GM20431 (cell line): ENCODE measurements around the gene OR9Q1.

ENCODE experiments used
- in situ Hi-C: fragments of 300-500 bp; cut with MseI, MboI; formaldehyde crosslinking; loops from one replicate; pipeline ENCODE4 v1.15.0; 2020; ENCODE audit warnings: low sequenced_read_pairs; ENCODE audit not compliant: unreplicated experiment

Gene OR9Q1

DNA sequence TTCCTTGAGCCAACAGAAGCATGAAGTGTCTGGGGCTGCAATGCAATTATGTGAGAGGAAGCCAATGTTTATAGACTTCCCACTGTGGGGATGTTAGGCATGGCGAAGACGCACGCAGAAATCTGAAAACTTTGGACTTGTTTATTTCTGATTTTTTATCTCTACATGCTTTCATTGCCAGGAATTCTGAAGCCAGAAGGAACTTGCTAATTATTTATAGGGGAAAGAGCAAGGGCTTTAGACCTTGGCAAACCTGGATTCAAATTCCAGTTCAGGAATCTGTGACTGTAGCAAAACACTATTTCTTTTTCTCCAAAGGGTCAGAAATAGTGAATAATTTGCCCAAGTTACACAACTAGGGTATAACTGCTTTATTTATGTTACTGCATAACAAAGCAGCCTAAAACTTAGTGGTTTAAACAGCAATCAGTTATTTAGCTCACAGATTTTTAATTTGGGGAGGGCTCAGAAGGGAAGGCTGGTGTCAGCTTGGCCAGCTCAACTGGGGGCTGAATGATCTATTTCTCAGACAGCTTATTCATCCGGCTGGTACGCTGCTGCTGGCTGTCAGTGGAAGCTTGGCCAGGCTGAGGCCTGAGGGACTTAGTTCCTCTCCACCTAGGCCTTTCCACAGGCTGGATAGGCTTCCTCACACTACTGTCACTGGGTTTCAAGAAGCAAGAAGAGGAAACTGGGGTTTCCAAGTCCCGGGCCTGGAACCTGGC, 5.2 kb downstream of the OR9Q1 start:
- in situ Hi-C loops: no loop called here

DNA sequence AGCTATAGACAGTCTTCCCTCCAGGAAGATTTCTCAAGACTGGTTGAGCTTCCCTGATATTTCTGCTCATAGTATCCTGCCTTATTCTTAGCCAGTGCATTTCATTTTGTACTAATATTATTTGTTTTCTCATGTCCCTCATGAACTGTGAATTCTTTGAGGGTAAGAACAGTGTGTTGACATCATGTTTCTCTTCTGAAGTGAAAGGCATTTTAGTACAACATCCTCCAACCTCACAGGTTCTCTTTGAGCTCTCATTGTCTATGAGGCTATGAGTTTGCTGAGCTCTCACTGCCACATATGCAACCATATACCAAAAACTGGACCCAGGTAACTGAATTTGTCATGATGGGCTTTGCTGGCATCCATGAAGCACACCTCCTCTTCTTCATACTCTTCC, 7.0 kb downstream of the OR9Q1 start, which contains the start of gene OR6Q1:
OR6Q1 (plus strand) TSS at position 301 of the 400 bp plus-strand sequence; CDS start at position 301, 0 bp downstream.
- in situ Hi-C loops: no loop called here

GRCh38 chr11:58034471-58034870, 10.8 kb downstream of the OR9Q1 start:
- in situ Hi-C loops: no loop called here

- in situ Hi-C loops: no loop called here
Measured at GRCh38 chr11:58039589-58039988, 15.9 kb downstream of the OR9Q1 start.

DNA sequence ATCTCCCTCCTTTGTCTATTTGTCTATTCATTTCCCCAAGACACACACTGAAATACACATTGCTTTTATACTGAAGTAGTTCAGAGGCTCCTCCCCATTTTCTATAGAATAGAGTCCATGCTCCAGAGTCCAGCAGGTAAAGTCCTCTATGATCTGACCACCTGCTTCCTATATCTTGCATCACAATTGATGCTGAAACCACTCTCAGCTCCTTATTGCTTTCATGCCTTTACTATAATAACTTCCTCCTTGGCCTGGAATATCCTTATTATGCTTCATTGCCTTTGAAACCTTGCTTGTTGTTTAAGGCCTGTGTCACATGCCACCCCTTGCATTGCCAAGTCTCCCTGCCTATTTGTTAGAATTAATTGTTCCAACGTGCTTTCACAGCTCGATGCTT, 19.7 kb downstream of the OR9Q1 start:
- in situ Hi-C loops: no loop called here

DNA sequence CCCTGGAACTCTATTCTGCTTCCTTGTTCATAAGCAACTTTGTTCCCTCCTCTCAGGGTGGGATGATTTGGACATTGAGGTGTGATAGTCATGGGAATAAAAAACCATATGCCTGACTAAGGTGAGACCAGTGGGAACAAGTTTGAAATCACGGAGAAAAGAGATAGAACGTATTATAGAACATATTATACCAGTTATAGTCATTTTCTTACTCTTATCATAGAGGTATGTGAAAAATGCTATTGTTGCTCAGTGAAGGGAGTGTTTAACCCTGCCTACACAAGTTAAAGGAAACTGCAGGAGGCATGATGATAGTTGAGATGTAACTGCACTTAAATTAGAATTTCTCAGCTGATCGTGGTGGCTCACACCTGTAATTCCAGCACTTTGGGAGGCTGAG, 22.6 kb downstream of the OR9Q1 start:
- in situ Hi-C loops: no loop called here

- in situ Hi-C loops: no loop called here
Measured at GRCh38 chr11:58047818-58048217, 24.1 kb downstream of the OR9Q1 start.

- in situ Hi-C loops: no loop called here
Measured at GRCh38 chr11:58055806-58056401, 32.2 kb downstream of the OR9Q1 start.

- in situ Hi-C loops: no loop called here
Measured at GRCh38 chr11:58057481-58057880, 33.8 kb downstream of the OR9Q1 start.

GRCh38 chr11:58058276-58059006, 34.8 kb downstream of the OR9Q1 start:
- in situ Hi-C loops: no loop called here

DNA sequence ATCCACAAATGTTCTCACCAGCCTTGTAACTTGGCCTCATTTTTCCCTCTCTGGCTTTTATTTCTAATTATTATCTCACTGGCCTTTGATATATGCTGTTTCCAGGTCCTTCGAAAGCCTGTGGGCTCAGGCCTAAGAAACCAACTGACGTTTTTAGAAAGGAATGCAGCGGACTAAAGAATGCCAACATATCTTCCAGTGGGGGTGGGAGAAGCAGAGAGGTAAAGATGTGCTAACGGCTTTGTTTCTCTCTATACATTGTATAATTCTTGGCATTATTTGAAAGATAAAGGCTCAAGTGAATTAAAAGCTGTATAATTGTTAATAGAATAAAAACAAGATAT, 35.3 kb downstream of the OR9Q1 start:
- in situ Hi-C loops: no loop called here

- in situ Hi-C loops: no loop called here
Measured at GRCh38 chr11:58060535-58060934, 36.9 kb downstream of the OR9Q1 start.

DNA sequence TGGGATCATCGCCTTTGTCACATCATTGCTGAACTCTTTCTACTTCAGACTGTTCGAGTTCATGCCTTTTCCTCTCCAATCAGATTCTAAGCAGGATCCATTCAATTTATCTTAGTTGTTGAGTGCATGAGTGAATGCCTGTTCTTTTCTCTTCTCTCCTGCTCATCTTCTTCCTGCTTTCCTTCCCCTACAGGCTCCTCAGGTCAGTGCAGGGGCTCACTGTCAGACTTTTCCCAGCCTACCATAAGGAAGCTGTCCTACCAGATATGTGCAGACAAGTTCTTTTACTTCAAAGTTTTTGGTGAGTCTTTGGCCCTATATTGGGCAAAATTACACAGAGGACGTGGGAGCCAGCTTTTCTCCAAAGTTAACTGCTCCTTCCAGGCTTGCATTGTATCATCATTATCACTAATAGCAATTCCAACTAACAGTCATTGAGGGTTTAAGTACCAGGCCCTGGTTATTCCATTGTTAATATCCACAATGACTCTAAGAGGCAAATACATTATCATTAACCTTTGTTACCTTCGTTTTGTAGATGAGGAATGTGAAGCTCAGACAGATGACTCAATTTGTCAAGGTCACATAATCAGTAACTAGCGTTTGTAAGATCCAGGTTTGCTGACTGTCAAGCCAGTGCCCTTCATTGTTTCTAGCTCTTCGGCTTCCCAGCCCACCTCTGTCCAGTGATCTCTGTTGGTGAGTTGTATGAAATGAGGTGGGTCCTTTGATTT, 37.4 kb downstream of the OR9Q1 start:
- in situ Hi-C loops: no loop called here

GRCh38 chr11:58061813-58062212, 38.1 kb downstream of the OR9Q1 start:
- in situ Hi-C loops: no loop called here

DNA sequence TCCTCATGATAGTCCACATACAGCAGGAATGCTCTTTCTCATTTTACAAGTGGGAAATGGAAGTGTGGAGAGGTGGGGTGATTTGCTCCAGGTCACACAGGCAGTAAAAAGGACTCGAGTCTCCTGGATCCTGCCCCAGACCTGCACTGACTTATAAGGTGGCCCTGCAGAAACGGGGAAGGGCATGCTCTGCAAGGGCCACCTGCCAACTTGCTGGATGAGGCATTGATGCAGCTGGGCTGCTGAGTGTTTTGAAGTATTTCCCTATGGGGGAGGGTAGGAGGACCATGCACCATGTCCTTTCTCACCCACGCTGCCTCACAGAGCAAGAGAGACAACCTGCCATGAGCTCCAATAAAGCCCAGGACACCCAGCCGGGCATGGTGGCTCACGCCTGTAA, 44.0 kb downstream of the OR9Q1 start:
- in situ Hi-C loops: no loop called here

DNA sequence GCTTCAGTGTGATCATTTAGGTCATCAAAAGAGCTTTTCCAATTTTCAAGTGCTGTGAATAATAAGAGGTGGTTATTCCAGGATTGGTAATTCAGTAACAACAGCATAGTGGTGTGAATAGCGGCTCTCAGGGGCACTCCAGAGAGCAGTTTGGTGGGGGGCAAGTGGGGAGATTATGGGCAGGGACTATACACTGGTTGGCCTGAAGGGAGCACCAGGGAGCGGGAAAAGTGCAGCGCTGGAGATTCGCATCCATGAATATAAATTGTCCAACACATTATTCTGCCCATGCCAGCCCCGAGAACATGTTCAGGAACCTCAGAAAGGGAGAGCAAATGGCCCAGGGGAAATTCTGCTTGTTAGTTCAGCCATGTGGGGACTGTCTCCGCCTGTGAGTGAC, 45.0 kb downstream of the OR9Q1 start:
- in situ Hi-C loops: no loop called here

DNA sequence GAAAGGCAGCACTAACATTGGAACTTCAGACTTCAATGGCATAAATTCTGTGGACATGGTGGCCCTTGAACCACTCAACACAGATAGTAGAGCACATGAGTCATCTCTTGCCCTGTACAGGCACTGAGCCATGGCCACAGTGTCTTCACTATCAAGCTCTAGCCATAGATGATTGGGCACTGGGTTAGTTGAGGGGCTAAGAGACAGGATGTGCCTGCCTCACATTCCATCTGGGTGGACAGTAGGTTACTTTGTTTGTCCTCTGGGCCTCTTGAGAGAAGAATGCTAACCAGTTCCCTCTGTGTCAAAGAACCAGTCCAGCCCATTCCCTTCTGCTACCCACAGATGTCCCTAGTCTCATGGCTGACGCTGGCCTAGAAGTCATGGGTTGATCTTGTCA, 46.9 kb downstream of the OR9Q1 start:
- in situ Hi-C loops: no loop called here

- in situ Hi-C loops: no loop called here
Measured at GRCh38 chr11:58075781-58076180, 52.1 kb downstream of the OR9Q1 start.

DNA sequence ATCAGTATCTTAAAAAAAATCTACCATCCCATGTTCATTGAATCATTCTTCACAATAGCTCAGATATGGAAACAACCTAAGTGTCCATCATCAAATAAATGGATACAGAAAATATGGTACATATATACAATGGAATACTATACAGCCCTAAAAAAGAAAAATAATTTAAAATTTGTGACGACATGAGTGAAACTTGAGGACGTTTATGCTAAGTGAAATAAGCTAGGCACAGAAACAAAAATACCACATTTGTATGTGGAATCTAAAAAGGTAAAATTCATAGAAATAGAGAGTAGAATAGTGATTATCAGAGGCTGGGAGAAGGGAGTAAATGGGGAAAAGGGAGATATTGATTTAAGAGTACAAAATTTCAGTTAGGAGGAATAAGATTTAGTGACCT, 62.8 kb downstream of the OR9Q1 start:
- in situ Hi-C loops: no loop called here

DNA sequence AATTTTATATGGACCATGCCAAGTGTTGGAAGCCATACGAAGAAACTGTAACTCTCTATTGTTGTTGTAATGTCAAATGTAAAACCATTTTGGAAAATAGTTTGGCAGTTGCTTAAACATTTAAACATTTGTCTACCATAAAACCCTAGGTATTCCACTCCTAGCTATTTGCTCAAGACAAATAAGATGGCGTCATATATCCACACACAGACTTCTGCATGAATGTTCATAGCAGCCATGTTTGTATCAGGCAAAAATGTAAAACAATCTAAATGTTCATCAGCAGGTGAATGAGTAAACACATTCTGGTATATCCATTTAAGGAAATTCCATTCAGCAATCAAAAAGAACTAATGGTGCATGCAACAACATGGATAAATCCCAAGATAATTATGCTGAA, 73.8 kb downstream of the OR9Q1 start:
- in situ Hi-C loops: no loop called here

- in situ Hi-C loops: no loop called here
Measured at GRCh38 chr11:58121096-58121495, 97.4 kb downstream of the OR9Q1 start.
